Natural killer cell (primary cell): ENCODE data around the gene C1orf159. TPM values are rescaled to one million over a fixed set of nuclear protein-coding genes. Genes with fewer than 3 reads are reported as not detected.

Experiments used
- ATAC-seq, 3 donors: fragments of 150-1000 bp in 2 of 3; fragments of 200-7000 bp in 1 of 3; cut with Tn5 transposase; 1 replicate in 1 of 3; 2 replicates in 2 of 3; pipeline ENCODE4 v1.10.0; 2021; ENCODE audit warnings: mild to moderate bottlenecking in 2 of 3, moderate library complexity in 2 of 3
- DNase-seq, 2 donors: peaks; one replicate each; pipeline versions ENCODE4 v3.0.0 to v3.0.0-alpha.2; 2013 to 2021; ENCODE audit warnings: mixed read lengths in 1 of 2
- H3K27ac ChIP-seq: one replicate; pipeline ENCODE4 v1.5.1; 2013; ENCODE audit warnings: mild to moderate bottlenecking, low read length
- H3K27me3 ChIP-seq: one replicate; pipeline ENCODE4 v1.6.1; 2013; ENCODE audit warnings: low read length; ENCODE audit not compliant: control insufficient read depth, insufficient read depth
- H3K36me3 ChIP-seq: one replicate; pipeline ENCODE4 v1.6.1; 2013; ENCODE audit warnings: low read length; ENCODE audit not compliant: control insufficient read depth, insufficient read depth
- H3K4me1 ChIP-seq: one replicate; pipeline ENCODE4 v1.6.1; 2013; ENCODE audit warnings: low read length; ENCODE audit not compliant: control insufficient read depth, insufficient read depth
- H3K4me3 ChIP-seq: one replicate; pipeline ENCODE4 v1.5.1; 2013; ENCODE audit warnings: low read length
- H3K9me3 ChIP-seq: one replicate; pipeline ENCODE4 v1.6.1; 2013; ENCODE audit warnings: low read length; ENCODE audit not compliant: control insufficient read depth, insufficient read depth
- H3K27ac Mint-ChIP-seq, 2 donors: one replicate each; pipeline ENCODE4 v1.8.0; 2022; ENCODE audit warnings: mild to moderate bottlenecking in 2 of 2, mixed read lengths in 2 of 2, moderate library complexity in 1 of 2
- H3K27me3 Mint-ChIP-seq, 2 donors: one replicate each; pipeline ENCODE4 v1.8.0; 2022; ENCODE audit warnings: low read depth in 2 of 2, mixed read lengths in 2 of 2
- H3K36me3 Mint-ChIP-seq: one replicate; pipeline ENCODE4 v1.8.0; 2022; ENCODE audit warnings: mixed read lengths
- H3K4me1 Mint-ChIP-seq, 2 donors: one replicate each; pipeline ENCODE4 v1.8.0; 2022; ENCODE audit warnings: mixed read lengths in 2 of 2
- H3K4me3 Mint-ChIP-seq: one replicate; pipeline ENCODE4 v1.8.0; 2022; ENCODE audit warnings: mild to moderate bottlenecking, moderate library complexity, mixed read lengths
- H3K9me3 Mint-ChIP-seq, 2 donors: one replicate each; pipeline ENCODE4 v1.8.0; 2022; ENCODE audit warnings: mixed read lengths in 2 of 2
- WGBS: methylation state at CpG from one replicate; pipeline ENCODE4 v1.1.7; 2013; ENCODE audit warnings: missing lambda C conversion rate; ENCODE audit not compliant: insufficient coverage; 5-methylcytosine and 5-hydroxymethylcytosine counted together
- intact Hi-C: fragments of 100-400 bp; cut with micrococcal nuclease; formaldehyde crosslinking; loops from one replicate; pipeline ENCODE4 v1.14.2; 2022
- total RNA-seq, 4 donors: library from RNA; stranded (reverse); fragments of 120-200 nt in 1 of 4; gene quantifications; one replicate each; pipeline versions ENCODE4 v1.2.3 to v1.2.4, GENCODE V29; 2013 to 2022
- TF ChIP-seq, protein P1 (sequence below): fragments of 200-600 bp; IDR thresholded peaks from one replicate; pipeline ENCODE4 v1.8.0; 2022; ENCODE audit warnings: antibody characterized with exemption

C1orf159 gene
- total RNA-seq, 3 donors from 2014 or later (not counting 1 experiment from before 2014, with no cell fraction given), result 19.6 to 25.1 (median 21.5) TPM

- no peaks in the 10 kb centered on the region for H3K9me3 Mint-ChIP-seq
- intact Hi-C loops, result no loop called here
- no peak overlapping the region for H3K4me3 ChIP-seq
These were observed 9.1 kb upstream of the C1orf159 start for GRCh38 chr1:1124786-1125642.

GRCh38 chr1:1124508-1124785, 8.6 kb upstream of the C1orf159 start:
- Histone ChIP-seq H3K4me1 (peaks cover 13% of the 10 kb centered on the region), H3K27me3 (no peaks in the 10 kb centered on the region), H3K4me3 (no peak overlapping the region), H3K9me3 (no peaks in the 10 kb centered on the region), H3K27ac (no peak overlapping the region), H3K36me3 (no peaks in the 10 kb centered on the region)
- intact Hi-C loops, result no loop called here
- H3K36me3 Mint-ChIP-seq, result no peaks in the 10 kb centered on the region
- TF ChIP-seq, protein P1, sequence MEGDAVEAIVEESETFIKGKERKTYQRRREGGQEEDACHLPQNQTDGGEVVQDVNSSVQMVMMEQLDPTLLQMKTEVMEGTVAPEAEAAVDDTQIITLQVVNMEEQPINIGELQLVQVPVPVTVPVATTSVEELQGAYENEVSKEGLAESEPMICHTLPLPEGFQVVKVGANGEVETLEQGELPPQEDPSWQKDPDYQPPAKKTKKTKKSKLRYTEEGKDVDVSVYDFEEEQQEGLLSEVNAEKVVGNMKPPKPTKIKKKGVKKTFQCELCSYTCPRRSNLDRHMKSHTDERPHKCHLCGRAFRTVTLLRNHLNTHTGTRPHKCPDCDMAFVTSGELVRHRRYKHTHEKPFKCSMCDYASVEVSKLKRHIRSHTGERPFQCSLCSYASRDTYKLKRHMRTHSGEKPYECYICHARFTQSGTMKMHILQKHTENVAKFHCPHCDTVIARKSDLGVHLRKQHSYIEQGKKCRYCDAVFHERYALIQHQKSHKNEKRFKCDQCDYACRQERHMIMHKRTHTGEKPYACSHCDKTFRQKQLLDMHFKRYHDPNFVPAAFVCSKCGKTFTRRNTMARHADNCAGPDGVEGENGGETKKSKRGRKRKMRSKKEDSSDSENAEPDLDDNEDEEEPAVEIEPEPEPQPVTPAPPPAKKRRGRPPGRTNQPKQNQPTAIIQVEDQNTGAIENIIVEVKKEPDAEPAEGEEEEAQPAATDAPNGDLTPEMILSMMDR, result no peak
- no peak overlapping the region for H3K4me3 Mint-ChIP-seq
- ATAC-seq (no peak), DNase-seq (no peak)
- H3K9me3 Mint-ChIP-seq, result no peaks in the 10 kb centered on the region
- peaks cover 10 to 15% of the 10 kb centered on the region in 2 donors for H3K4me1 Mint-ChIP-seq
- no peaks in the 10 kb centered on the region for H3K27me3 Mint-ChIP-seq
- H3K27ac Mint-ChIP-seq, result no peak overlapping the region
- WGBS, result 93% methylated on average over 7 of the region's 7 CpGs

More at GRCh38 chr1:1124786-1125642, 9.1 kb upstream of the C1orf159 start:
- H3K27me3 Mint-ChIP-seq, result no peaks in the 10 kb centered on the region
- H3K36me3 Mint-ChIP-seq, result no peaks in the 10 kb centered on the region
- ATAC-seq, result no peak
- no peak overlapping the region for H3K27ac ChIP-seq
- TF ChIP-seq, protein P1, result no peak
- H3K4me1 ChIP-seq, result peaks cover 13% of the 10 kb centered on the region
- no peak overlapping the region for H3K27ac Mint-ChIP-seq
- peaks cover 10 to 15% of the 10 kb centered on the region in 2 donors for H3K4me1 Mint-ChIP-seq
- H3K36me3 ChIP-seq, result no peaks in the 10 kb centered on the region
- H3K4me3 Mint-ChIP-seq, result no peak overlapping the region
- no peak for DNase-seq
- WGBS, result 88% methylated on average over 29 of the region's 29 CpGs
- no peaks in the 10 kb centered on the region for H3K9me3 ChIP-seq
- no peaks in the 10 kb centered on the region for H3K27me3 ChIP-seq

- intact Hi-C loops, result loop anchor here (2.0 kb wide), 1 partner anchor 167 kb away; no protein-coding TSS in a partner anchor
- WGBS, result 93% methylated on average over 23 of the region's 23 CpGs
- peaks cover 10 to 15% of the 10 kb centered on the region in 2 donors for H3K4me1 Mint-ChIP-seq
- no peaks in the 10 kb centered on the region for H3K27me3 ChIP-seq
- H3K36me3 ChIP-seq, result no peaks in the 10 kb centered on the region
- peak in 1 of 3 donors; percentile 3 for ATAC-seq
- peak overlapping the region; percentile 57 to 79 for H3K27ac Mint-ChIP-seq
- H3K4me3 Mint-ChIP-seq, result peak overlapping the region; percentile 13
- no peak overlapping the region for H3K27ac ChIP-seq
- H3K9me3 ChIP-seq, result no peaks in the 10 kb centered on the region
- peaks cover 0 to 3% of the 10 kb centered on the region in 2 donors for H3K27me3 Mint-ChIP-seq
- no peak for DNase-seq
- H3K9me3 Mint-ChIP-seq, result no peaks in the 10 kb centered on the region
- TF ChIP-seq, protein P1, result no peak
- no peaks in the 10 kb centered on the region for H3K36me3 Mint-ChIP-seq
- no peak overlapping the region for H3K4me3 ChIP-seq
- peaks cover 13% of the 10 kb centered on the region for H3K4me1 ChIP-seq
These were observed 8.0 kb upstream of the C1orf159 start for GRCh38 chr1:1123581-1124507.
